Vagina (tissue), 2 donors: ENCODE data around the gene SCN4B. TPM values are rescaled to one million over a fixed set of nuclear protein-coding genes. Genes with fewer than 3 reads are reported as not detected.
A peak's percentile ranks its signal among the peaks of the same experiment; 100 is the strongest.

Source experiments
- DNase-seq, 2 donors: peaks; one replicate each; pipeline ENCODE4 v3.0.0-alpha.2; 2017; ENCODE audit errors: extremely low spot score in 2 of 2
- H3K27ac ChIP-seq: fragments of 200-600 bp; sonication (generic); one replicate; pipeline ENCODE4 v1.5.1; 2019
- H3K27me3 ChIP-seq: fragments of 200-600 bp; sonication (generic); one replicate; pipeline ENCODE4 v1.5.1; 2019
- H3K36me3 ChIP-seq, 2 donors: fragments of 200-600 bp; sonication (generic); one replicate each; pipeline ENCODE4 v1.5.1; 2017 to 2019
- H3K4me1 ChIP-seq: fragments of 200-600 bp; sonication (generic); one replicate; pipeline ENCODE4 v1.5.1; 2019
- H3K4me3 ChIP-seq, 2 donors: fragments of 200-600 bp; sonication (generic); 1 replicate in 1 of 2; 2 replicates in 1 of 2; pipeline ENCODE4 v1.5.1; 2016 to 2019
- H3K9me3 ChIP-seq: fragments of 200-600 bp; sonication (generic); one replicate; pipeline ENCODE4 v1.5.1; 2019
- POLR2A ChIP-seq, 2 donors: fragments of 450-650 bp; IDR thresholded peaks; one replicate each; pipeline ENCODE4 v1.6.1; 2017; ENCODE audit warnings: antibody characterized with exemption in 2 of 2, mild to moderate bottlenecking in 2 of 2, moderate library complexity in 2 of 2
- POLR2AphosphoS5 ChIP-seq, 2 donors: sonication (generic); formaldehyde crosslinking; IDR thresholded peaks; one replicate each; pipeline ENCODE4 v1.9.0; 2017; ENCODE audit warnings: antibody characterized with exemption in 2 of 2, mild to moderate bottlenecking in 2 of 2, low read depth in 1 of 2; ENCODE audit not compliant: insufficient read depth in 1 of 2
- intact Hi-C: fragments of 100-400 bp; cut with DNase I; formaldehyde crosslinking; loops from one replicate; pipeline ENCODE4 v1.15.1; 2023
- total RNA-seq: library from RNA; depleted of rRNA; stranded (reverse); fragments of >200 nt; gene quantifications from one replicate; pipeline ENCODE4 v1.2.3, GENCODE V29; 2016
- TF ChIP-seq, protein P1 (sequence below), 3 experiments: fragments of 450-650 bp in 2 of 3; fragments of 200-600 bp in 1 of 3; sonication (generic) in 1 of 3; IDR thresholded peaks; one replicate each; pipeline ENCODE4 v1.5.1; 2017 to 2019; ENCODE audit warnings: antibody characterized with exemption in 3 of 3, mild to moderate bottlenecking in 2 of 3, moderate library complexity in 2 of 3

Gene SCN4B
- total RNA-seq, 1 donor from 2014 or later: 0.98 TPM

DNA sequence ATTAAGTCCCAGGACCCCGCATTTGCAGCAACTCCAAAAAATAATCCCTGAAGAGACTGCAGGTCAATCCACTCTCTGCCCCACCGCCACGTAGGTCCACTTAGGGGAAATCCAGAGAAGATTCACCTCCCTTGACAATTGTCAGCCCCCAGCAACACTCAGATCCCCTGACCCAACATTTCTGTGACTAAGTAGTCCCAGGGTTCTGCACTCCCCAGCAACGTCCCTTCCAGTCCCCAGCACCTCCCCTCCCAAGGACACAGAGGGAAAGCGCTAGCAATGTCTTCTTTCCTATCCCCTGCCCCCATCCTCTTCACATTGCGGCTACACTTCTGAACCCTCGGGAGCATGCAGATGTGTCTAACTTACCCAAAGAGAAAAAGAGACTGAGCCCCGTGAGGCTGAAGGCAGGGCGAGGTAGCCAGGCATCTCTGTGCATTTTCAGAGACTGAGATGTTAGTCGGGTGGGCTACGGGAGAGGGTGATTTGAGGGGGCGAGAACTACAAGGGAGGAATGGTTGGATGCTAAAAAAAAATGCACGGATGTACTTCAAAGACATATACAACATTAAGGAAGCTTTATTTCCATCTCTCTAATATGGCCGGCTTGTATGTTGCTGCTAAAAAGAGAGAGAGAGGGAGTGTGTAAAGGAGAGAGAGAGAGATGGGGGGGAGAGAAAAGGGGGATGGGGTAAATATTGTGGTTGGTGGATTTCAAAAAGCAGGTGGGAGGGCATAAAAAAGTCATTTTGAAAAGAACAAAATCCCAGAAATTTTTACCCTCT, 23.6 kb upstream of the SCN4B start, which contains the start of gene SCN2B:
SCN2B (minus strand) TSS at position 647 of the 785 bp plus-strand sequence; CDS start at position 439, 208 bp downstream.
- no peaks in the 10 kb centered on the region for H3K36me3 ChIP-seq
- intact Hi-C loops: no loop called here
- H3K27me3 ChIP-seq: no peaks in the 10 kb centered on the region
- H3K9me3 ChIP-seq: no peaks in the 10 kb centered on the region
- peak within 1 kb of the TSS; percentile 30 to 33 for H3K4me3 ChIP-seq
- TF ChIP-seq POLR2AphosphoS5 (IDR thresholded peaks at IDR 0.05; ENCODE audit: insufficient read depth in 1 of 2, low read depth in 1 of 2): no peak
- TF ChIP-seq, protein P1, sequence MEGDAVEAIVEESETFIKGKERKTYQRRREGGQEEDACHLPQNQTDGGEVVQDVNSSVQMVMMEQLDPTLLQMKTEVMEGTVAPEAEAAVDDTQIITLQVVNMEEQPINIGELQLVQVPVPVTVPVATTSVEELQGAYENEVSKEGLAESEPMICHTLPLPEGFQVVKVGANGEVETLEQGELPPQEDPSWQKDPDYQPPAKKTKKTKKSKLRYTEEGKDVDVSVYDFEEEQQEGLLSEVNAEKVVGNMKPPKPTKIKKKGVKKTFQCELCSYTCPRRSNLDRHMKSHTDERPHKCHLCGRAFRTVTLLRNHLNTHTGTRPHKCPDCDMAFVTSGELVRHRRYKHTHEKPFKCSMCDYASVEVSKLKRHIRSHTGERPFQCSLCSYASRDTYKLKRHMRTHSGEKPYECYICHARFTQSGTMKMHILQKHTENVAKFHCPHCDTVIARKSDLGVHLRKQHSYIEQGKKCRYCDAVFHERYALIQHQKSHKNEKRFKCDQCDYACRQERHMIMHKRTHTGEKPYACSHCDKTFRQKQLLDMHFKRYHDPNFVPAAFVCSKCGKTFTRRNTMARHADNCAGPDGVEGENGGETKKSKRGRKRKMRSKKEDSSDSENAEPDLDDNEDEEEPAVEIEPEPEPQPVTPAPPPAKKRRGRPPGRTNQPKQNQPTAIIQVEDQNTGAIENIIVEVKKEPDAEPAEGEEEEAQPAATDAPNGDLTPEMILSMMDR (IDR thresholded peaks at IDR 0.05): no peak
- no peak for TF ChIP-seq POLR2A (IDR thresholded peaks at IDR 0.05)
- peaks cover 31% of the 10 kb centered on the region for H3K4me1 ChIP-seq
- DNase-seq: no peak
- H3K27ac ChIP-seq: peak within 1 kb of the TSS; percentile 16

DNA sequence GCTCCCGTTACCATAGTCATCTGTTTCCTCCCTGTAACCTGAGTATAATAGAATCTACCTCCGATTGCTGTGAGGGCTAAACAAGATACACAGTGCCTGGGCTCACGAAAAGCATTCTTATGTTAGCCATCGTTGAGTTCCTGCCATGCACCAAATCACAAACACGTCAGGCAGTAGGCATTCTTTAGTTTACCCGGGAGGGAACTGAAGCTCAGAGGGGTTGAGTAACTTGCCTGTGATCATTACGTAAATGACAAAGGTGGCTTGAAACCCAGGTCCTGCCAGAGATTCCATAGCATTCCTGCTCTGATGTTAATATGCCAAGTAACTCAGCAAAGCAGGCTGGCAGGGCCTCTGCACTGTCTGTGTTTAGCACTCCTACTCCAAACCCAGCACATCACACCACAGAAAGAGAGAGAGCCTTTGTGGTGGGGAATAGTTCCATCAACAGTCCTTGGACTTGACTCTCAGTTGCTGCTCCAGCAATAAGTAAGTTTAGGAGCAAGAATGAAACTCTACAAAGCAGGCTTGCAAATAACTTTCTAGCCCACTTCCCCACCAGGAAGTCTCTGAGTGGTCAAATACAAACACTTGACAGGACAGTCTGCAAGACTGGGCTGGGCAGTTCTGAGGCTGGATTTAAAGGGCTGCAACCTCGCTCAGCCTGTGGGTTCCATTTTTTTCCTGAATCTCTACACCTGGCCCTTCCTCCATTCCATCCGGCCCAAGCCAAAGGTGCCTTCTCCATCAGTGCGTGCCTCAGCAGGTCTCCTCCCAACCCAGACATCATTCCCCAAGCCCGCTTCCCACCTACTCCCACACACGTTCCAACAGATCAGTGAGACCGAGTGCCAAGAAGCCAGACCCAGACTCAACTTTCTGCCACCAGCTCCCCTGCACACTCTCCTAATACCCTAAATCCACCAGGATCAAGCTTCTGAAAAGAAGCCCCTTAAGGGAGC, 22.7 kb upstream of the SCN4B start:
- intact Hi-C loops: no loop called here
- DNase-seq: no peak
- Histone ChIP-seq H3K4me3 (peak overlapping the region; percentile 30 to 33), H3K27me3 (no peaks in the 10 kb centered on the region), H3K36me3 (no peaks in the 10 kb centered on the region), H3K27ac (no peak overlapping the region), H3K4me1 (peaks cover 26% of the 10 kb centered on the region), H3K9me3 (no peaks in the 10 kb centered on the region)
- TF ChIP-seq POLR2A (IDR thresholded peaks at IDR 0.05) (no peak), POLR2AphosphoS5 (IDR thresholded peaks at IDR 0.05; ENCODE audit: insufficient read depth in 1 of 2, low read depth in 1 of 2) (no peak)
- TF ChIP-seq, protein P1 (IDR thresholded peaks at IDR 0.05): no peak

DNA sequence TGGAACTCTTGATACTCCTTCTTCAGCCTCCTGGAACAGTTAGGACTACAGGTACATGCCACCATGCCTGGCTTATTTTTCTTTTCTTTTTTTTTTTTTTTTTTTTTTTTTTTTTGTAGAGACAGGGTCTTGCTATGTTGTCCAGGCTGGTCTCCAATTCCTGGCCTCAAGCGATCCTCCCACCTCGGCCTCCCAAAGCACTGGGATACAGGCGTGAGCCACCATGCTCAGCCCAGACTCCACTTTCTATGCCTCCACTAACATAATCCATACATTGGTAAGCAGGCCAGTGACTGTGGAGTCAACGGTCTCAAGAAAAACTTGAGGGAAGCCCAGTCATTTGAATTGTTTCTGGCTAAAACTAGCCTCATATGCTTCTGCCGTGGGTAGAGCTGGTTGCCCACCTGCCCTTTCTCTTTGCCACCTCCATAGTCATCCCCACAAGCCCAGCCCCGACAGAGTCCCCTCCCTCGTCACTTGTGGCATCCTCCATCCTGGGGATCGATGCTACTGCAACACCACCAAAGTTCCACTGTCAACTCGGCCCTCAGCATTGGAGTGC, 21.5 kb upstream of the SCN4B start:
- Histone ChIP-seq H3K27me3 (no peaks in the 10 kb centered on the region), H3K4me3 (no peak overlapping the region), H3K9me3 (no peaks in the 10 kb centered on the region), H3K4me1 (peaks cover 18% of the 10 kb centered on the region), H3K27ac (no peak overlapping the region), H3K36me3 (no peaks in the 10 kb centered on the region)
- intact Hi-C loops: no loop called here
- TF ChIP-seq POLR2A (IDR thresholded peaks at IDR 0.05): no peak
- TF ChIP-seq POLR2AphosphoS5 (IDR thresholded peaks at IDR 0.05; ENCODE audit: insufficient read depth in 1 of 2, low read depth in 1 of 2): no peak
- TF ChIP-seq, protein P1 (IDR thresholded peaks at IDR 0.05): no peak
- no peak for DNase-seq

DNA sequence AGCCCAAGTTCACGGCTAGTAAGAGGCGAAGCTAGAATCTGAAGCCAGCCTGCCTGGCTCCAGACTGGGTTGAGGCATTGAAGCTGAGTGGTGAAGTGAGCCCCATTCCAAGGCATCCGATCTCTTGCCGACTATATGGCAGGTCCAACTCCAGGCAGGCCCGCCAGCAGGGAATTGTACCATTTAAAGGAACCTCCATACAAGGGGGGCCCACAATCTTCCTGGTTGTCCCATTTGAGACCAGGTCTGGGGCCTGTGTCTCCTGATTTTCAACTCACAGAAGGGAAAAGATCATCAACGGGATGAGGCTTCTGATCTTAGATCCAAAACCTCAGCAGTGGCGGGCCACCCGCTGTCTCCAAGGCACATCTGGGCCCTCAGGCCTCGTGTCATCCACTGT, 19.7 kb upstream of the SCN4B start:
- TF ChIP-seq, protein P1 (IDR thresholded peaks at IDR 0.05): no peak
- TF ChIP-seq POLR2A (IDR thresholded peaks at IDR 0.05) (no peak), POLR2AphosphoS5 (IDR thresholded peaks at IDR 0.05; ENCODE audit: insufficient read depth in 1 of 2, low read depth in 1 of 2) (no peak)
- H3K36me3 ChIP-seq: no peaks in the 10 kb centered on the region
- no peak overlapping the region for H3K4me3 ChIP-seq
- no peak overlapping the region for H3K27ac ChIP-seq
- intact Hi-C loops: no loop called here
- H3K4me1 ChIP-seq: peaks cover 18% of the 10 kb centered on the region
- H3K27me3 ChIP-seq: no peaks in the 10 kb centered on the region
- H3K9me3 ChIP-seq: no peaks in the 10 kb centered on the region
- no peak for DNase-seq
